HUES48 (cell line): ENCODE measurements around the gene THRB.

Source experiments
- H3K27ac ChIP-seq: one replicate; pipeline ENCODE4 v1.7.0; 2013; ENCODE audit warnings: low read depth, low read length, inconsistent platforms
- H3K27me3 ChIP-seq: 2 replicates; pipeline ENCODE4 v1.6.1; 2013; ENCODE audit warnings: mild to moderate bottlenecking, low read length; ENCODE audit not compliant: control insufficient read depth, insufficient read depth
- H3K36me3 ChIP-seq: 2 replicates; pipeline ENCODE4 v1.6.1; 2013; ENCODE audit warnings: low read length; ENCODE audit not compliant: control insufficient read depth, insufficient read depth
- H3K4me1 ChIP-seq: 2 replicates; pipeline ENCODE4 v1.6.1; 2013; ENCODE audit warnings: mild to moderate bottlenecking, low read length; ENCODE audit not compliant: control insufficient read depth, insufficient read depth
- H3K4me3 ChIP-seq: 2 replicates; pipeline ENCODE4 v1.5.1; 2013; ENCODE audit warnings: mild to moderate bottlenecking, low read depth, low read length
- H3K9ac ChIP-seq: 2 replicates; pipeline ENCODE4 v1.6.1; 2013; ENCODE audit warnings: mild to moderate bottlenecking, low read depth, low read length, moderate library complexity
- H3K9me3 ChIP-seq: 2 replicates; pipeline ENCODE4 v1.6.1; 2013; ENCODE audit warnings: low read length; ENCODE audit not compliant: control insufficient read depth, insufficient read depth

The THRB gene

DNA sequence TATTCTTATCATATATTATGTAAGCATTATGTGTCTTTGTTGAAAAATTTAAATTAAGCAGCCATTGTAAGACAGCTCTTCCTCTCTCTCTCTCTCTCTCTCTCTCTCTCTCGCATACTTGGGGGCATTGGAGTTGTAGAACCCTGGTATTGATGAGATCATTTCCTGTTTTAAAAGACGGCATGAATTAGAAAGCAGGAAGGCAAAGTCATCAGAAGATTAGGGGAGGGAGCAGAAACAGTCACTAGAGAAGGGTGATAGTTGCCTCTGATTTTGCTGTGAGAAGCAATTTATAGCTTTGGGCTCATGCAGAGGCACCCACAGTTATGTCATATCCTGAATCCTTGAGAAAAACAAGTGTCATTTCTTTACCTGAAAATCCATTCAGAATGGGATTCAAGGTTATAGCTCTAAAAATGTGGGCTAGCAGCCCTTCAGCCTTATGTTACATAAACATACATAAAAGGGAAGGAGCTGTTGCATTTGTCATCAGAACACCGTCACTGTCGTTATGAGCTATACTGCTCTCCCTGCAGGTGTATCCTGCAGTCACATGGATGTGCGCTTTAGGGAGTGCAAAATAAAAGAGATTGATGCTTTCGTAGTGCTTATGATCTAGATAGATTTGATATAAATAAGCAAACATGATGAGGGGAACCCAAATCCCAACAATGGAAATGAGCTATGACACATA, 335.7 kb downstream of the THRB start:
- no peak overlapping the region for H3K9ac ChIP-seq
- H3K4me1 ChIP-seq, result peaks cover 23% of the 10 kb centered on the region
- no peaks in the 10 kb centered on the region for H3K27me3 ChIP-seq
- H3K27ac ChIP-seq, result no peak overlapping the region
- H3K9me3 ChIP-seq, result no peaks in the 10 kb centered on the region
- H3K36me3 ChIP-seq, result no peaks in the 10 kb centered on the region
- H3K4me3 ChIP-seq, result no peak overlapping the region

GRCh38 chr3:24157106-24157505, 337.5 kb downstream of the THRB start:
- H3K4me1 ChIP-seq, result peaks cover 13% of the 10 kb centered on the region
- no peak overlapping the region for H3K4me3 ChIP-seq
- H3K36me3 ChIP-seq, result no peaks in the 10 kb centered on the region
- no peak overlapping the region for H3K9ac ChIP-seq
- H3K9me3 ChIP-seq, result no peaks in the 10 kb centered on the region
- no peak overlapping the region for H3K27ac ChIP-seq
- H3K27me3 ChIP-seq, result no peaks in the 10 kb centered on the region

DNA sequence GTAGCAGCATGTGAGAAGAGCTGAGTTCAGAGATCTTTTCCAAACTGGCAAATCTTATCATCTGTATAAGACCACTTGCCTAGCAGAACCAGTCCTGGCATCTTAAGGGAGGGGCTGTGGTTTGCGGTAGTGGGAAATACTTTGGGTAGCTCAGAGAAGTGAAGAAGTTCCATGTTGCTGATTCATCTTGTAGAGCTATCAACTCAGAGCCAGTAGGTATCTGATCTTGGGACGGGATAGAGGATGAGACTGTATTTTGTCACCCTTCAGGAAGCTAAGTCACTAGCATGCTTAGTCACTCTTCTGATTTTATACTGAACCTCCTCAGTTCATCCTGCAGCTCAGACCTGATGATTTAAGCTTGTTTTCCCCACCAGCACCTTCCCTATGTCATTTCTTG, 338.2 kb downstream of the THRB start:
- H3K9me3 ChIP-seq, result no peaks in the 10 kb centered on the region
- H3K27ac ChIP-seq, result no peak overlapping the region
- no peaks in the 10 kb centered on the region for H3K27me3 ChIP-seq
- no peaks in the 10 kb centered on the region for H3K36me3 ChIP-seq
- H3K4me1 ChIP-seq, result peaks cover 10% of the 10 kb centered on the region; the same call in 1 of the 2 replicates
- H3K9ac ChIP-seq, result no peak overlapping the region
- H3K4me3 ChIP-seq, result no peak overlapping the region

DNA sequence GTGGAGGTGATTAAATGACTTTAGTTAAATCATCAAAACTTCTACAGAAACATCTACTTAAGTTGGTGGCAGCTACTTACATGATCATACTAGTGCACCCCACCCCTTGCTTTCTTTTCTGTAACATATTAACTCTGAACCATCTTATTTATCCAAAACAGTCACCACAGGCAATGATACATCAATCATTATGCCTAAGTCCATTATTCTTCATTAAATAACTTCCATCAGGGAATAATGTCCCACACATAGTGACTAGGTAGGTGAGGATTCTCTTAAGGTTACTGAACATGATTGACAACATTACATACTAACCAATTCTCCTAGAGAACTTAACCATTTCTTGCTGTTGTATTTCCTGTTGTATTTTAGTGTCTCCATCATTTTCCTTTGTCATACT, 339.4 kb downstream of the THRB start:
- H3K27me3 ChIP-seq, result no peaks in the 10 kb centered on the region
- peaks cover 5% of the 10 kb centered on the region; the same call in 1 of the 2 replicates for H3K4me1 ChIP-seq
- H3K9me3 ChIP-seq, result no peaks in the 10 kb centered on the region
- H3K4me3 ChIP-seq, result no peak overlapping the region
- no peak overlapping the region for H3K27ac ChIP-seq
- H3K36me3 ChIP-seq, result no peaks in the 10 kb centered on the region
- H3K9ac ChIP-seq, result no peak overlapping the region

DNA sequence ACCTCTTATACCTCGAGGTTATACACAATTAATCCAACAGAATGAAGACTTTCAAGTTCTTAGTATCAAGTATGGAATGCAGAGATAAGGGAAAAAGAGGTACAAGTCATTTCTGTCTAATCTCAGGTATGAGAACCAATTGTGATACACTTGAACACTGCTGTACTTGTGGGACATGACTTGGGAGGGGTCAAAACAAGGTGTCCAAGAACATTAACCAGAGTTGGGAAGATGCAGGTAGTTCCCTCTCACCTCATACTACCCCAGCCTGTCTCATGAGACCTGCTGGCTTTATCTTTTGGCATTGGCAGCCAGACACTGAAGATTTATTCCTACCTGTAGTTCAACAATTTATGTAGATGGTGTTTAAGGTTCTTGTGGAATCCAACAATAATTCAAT, 339.9 kb downstream of the THRB start:
- no peaks in the 10 kb centered on the region for H3K27me3 ChIP-seq
- H3K27ac ChIP-seq, result no peak overlapping the region
- H3K4me3 ChIP-seq, result no peak overlapping the region
- H3K4me1 ChIP-seq, result peaks cover 6% of the 10 kb centered on the region; the same call in 1 of the 2 replicates
- H3K9ac ChIP-seq, result no peak overlapping the region
- no peaks in the 10 kb centered on the region for H3K36me3 ChIP-seq
- H3K9me3 ChIP-seq, result no peaks in the 10 kb centered on the region

DNA sequence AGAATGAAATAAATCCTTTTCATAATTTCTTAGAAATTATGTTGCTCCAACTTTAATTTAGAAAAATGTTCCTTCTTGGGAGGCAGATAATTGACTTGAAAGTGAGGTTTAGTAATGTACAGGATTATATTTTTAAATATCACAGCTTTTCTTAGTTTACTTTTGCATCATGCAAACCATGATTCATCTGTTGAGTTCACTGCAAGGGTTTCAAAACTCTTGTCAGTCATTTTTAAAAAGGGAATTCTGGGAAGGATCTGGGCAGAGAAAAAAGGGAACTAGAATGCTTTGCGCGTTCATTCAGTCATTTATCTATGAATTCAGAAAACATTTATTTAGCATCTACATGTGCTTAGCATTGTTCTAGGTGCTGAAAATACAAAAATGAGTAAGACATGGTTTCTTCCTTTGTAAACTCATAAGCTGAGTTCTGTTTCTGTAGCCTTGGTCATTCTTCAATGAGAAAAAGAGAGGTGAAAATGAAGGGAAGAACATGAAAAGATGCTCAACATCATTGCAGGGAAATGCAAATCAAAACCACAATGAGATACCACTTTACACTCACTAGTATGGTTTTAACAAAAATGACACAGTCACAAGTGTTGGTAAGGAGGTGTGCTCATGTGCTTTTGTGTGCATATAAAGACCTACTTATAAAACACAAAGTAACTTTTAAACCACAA, 340.5 kb downstream of the THRB start:
- H3K27me3 ChIP-seq, result no peaks in the 10 kb centered on the region
- H3K27ac ChIP-seq, result no peak overlapping the region

GRCh38 chr3:24151594-24151993, 343.1 kb downstream of the THRB start:
- Histone ChIP-seq H3K27ac (no peak overlapping the region), H3K4me3 (no peak overlapping the region), H3K9ac (no peak overlapping the region), H3K9me3 (no peaks in the 10 kb centered on the region), H3K27me3 (no peaks in the 10 kb centered on the region), H3K4me1 (peaks cover 6% of the 10 kb centered on the region; the same call in 1 of the 2 replicates), H3K36me3 (no peaks in the 10 kb centered on the region)

More for the DNA sequence above, 340.5 kb downstream of the THRB start:
- H3K9ac ChIP-seq, result no peak overlapping the region
- no peak overlapping the region for H3K4me3 ChIP-seq
- H3K9me3 ChIP-seq, result no peaks in the 10 kb centered on the region
- peaks cover 6% of the 10 kb centered on the region; the same call in 1 of the 2 replicates for H3K4me1 ChIP-seq
- no peaks in the 10 kb centered on the region for H3K36me3 ChIP-seq

- H3K9ac ChIP-seq, result no peak overlapping the region
- H3K4me1 ChIP-seq, result peaks cover 9% of the 10 kb centered on the region; the same call in 1 of the 2 replicates
- no peak overlapping the region for H3K4me3 ChIP-seq
- H3K9me3 ChIP-seq, result no peaks in the 10 kb centered on the region
- H3K36me3 ChIP-seq, result no peaks in the 10 kb centered on the region
- H3K27ac ChIP-seq, result no peak overlapping the region
- H3K27me3 ChIP-seq, result no peaks in the 10 kb centered on the region
Observed at GRCh38 chr3:24149032-24149431, 345.6 kb downstream of the THRB start.

DNA sequence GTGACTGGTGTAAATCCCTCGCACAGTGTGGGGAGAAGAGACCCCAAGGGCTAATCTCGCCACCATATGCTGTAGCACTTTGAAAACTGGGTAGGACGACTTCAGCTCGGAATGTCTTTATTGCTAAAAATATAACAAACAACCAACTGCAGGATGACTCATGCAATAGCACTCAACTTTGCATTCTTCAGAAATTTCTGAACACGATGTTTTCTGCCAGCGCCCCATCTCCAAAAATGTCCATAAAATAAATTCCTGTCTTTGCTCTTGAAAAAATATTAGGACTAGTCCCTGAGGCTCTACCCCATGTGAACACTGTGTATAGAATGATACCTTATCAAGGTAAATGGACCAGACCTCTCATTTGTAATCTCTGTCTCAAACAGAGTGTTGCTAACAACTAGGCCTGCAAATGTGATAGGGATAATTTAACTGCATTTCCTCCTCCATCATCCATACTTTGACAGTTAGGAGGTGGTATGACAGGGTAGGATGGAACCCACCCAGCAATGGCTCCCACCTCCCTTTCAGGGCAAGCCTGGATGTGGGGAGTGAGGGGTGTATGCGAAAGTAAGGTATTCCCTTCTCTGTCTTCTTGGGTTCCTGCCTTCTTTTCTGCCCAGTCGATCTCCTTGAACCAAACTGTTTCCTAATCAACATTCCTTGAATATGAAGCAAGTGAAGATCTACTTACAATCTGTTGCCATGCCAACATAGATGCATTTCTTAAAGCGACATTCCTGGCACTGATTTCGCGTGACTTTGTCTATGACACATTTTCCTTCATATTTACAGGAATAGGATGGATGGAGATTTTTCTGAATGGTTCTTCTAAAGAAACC, 348.4 kb downstream of the THRB start:
- Histone ChIP-seq H3K9me3 (no peaks in the 10 kb centered on the region), H3K9ac (no peak overlapping the region), H3K36me3 (no peaks in the 10 kb centered on the region), H3K27me3 (no peaks in the 10 kb centered on the region), H3K27ac (no peak overlapping the region), H3K4me1 (peaks cover 9% of the 10 kb centered on the region; the same call in 1 of the 2 replicates), H3K4me3 (no peak overlapping the region)

DNA sequence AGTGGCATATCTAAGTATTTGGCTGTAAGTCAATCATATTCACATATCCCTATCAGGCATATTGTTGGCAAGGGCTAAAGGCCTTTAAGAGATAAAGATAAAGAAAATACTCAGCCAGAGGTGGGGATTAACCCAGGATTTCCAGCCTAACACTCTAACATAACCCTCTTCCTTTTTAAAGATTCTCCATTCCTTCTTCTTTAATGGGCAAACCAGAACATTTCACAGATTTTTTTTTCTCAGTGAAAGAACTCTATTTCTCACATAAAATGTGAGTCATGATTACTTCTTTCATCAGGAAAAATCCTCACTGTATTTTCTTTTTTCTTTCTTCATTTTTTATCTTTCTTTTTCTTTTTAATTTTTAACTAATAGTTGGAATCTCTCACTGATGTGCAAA, 349.2 kb downstream of the THRB start:
- no peak overlapping the region for H3K4me3 ChIP-seq
- H3K9ac ChIP-seq, result no peak overlapping the region
- no peaks in the 10 kb centered on the region for H3K9me3 ChIP-seq
- no peaks in the 10 kb centered on the region for H3K27me3 ChIP-seq
- H3K36me3 ChIP-seq, result no peaks in the 10 kb centered on the region
- H3K27ac ChIP-seq, result no peak overlapping the region
- H3K4me1 ChIP-seq, result peaks cover 6% of the 10 kb centered on the region; the same call in 1 of the 2 replicates
